OCI-LY3 (cell line): ENCODE data around the gene DCTN1.

Experiments used
- CTCF ChIP-seq: fragments of 200-600, 300-600 bp; sonication (generic); IDR thresholded peaks from 2 replicates; pipeline ENCODE4 v1.5.1; 2014; ENCODE audit warnings: antibody characterized with exemption, low read length, low read depth
- EZH2phosphoT487 ChIP-seq: fragments of 200-600 bp; shearing (Covaris generic); IDR thresholded peaks from 2 replicates; pipeline ENCODE4 v1.6.1; 2018; ENCODE audit warnings: antibody characterized with exemption, mixed run types, low read depth

GRCh38 chr2:74327627-74328026, 52.5 kb downstream of the DCTN1 start:
- TF ChIP-seq CTCF (no peak), EZH2phosphoT487 (no peak)
